HepG2 (cell line): ENCODE results near the gene PFAS. TPM values are rescaled to one million over a fixed set of nuclear protein-coding genes. Genes with fewer than 3 reads are reported as not detected.
A peak's percentile ranks its signal among the peaks of the same experiment; 100 is the strongest.

Source experiments
- HES4 ChIP-seq: sonication (generic); formaldehyde crosslinking; IDR thresholded peaks from 2 replicates; pipeline ENCODE4 v1.9.0; 2021; ENCODE audit warnings: mild to moderate bottlenecking, missing genetic modification reagents, borderline replicate concordance
- HNRNPL ChIP-seq: fragments of 200-400 bp; formaldehyde crosslinking; IDR thresholded peaks from 2 replicates; pipeline ENCODE4 v1.6.1; 2017; ENCODE audit warnings: mild to moderate bottlenecking, low read depth, low read length
- NFIB ChIP-seq: sonication (generic); formaldehyde crosslinking; IDR thresholded peaks from 2 replicates; pipeline ENCODE4 v1.9.0; 2021; ENCODE audit warnings: missing genetic modification reagents, mild to moderate bottlenecking, borderline replicate concordance
- ONECUT2 ChIP-seq: sonication (generic); formaldehyde crosslinking; IDR thresholded peaks from 2 replicates; pipeline ENCODE4 v1.4.0; 2020; ENCODE audit warnings: missing genetic modification reagents
- ZMYM3 ChIP-seq: sonication (generic); formaldehyde crosslinking; IDR thresholded peaks from 2 replicates; pipeline ENCODE4 v1.5.1; 2020; ENCODE audit warnings: mild to moderate bottlenecking, missing genetic modification reagents
- ZNF446 ChIP-seq: sonication (generic); formaldehyde crosslinking; IDR thresholded peaks from 2 replicates; pipeline ENCODE4 v1.5.0; 2020; ENCODE audit warnings: mild to moderate bottlenecking, missing genetic modification reagents
- ZNF510 ChIP-seq: sonication (generic); formaldehyde crosslinking; IDR thresholded peaks from 2 replicates; pipeline ENCODE4 v1.4.0; 2020; ENCODE audit warnings: low read depth, mild to moderate bottlenecking, missing genetic modification reagents
- ZNF790 ChIP-seq: sonication (generic); formaldehyde crosslinking; IDR thresholded peaks from 2 replicates; pipeline ENCODE4 v1.8.0; 2022; ENCODE audit warnings: missing genetic modification reagents, mild to moderate bottlenecking, borderline replicate concordance
- polyA plus RNA-seq, 8 experiments: library from polyadenylated mRNA; depleted of rRNA in 3 of 8; stranded (reverse) in 7 of 8; unstranded in 1 of 8; fragments of >200 nt; fragmentation: Illumina TruSeq in 4 of 8; extraction: Trizol in 4 of 8; gene quantifications; 2 replicates each; pipeline versions ENCODE4 v1.2.1 to v1.2.3, GENCODE V29; 2011 to 2016; ENCODE audit warnings: low read depth in 4 of 8, missing spikeins in 1 of 8, mixed read lengths in 1 of 8; ENCODE audit not compliant: insufficient read depth in 1 of 8
- total RNA-seq, 5 experiments: library from RNA; depleted of rRNA; stranded (reverse); fragments of >200 nt; fragmentation: Illumina TruSeq; extraction: Trizol; gene quantifications; 2 replicates each; pipeline ENCODE4 v1.2.3, GENCODE V29; 2016; ENCODE audit warnings: low read depth in 1 of 5
- TF ChIP-seq, protein P1 (sequence below): sonication (generic); formaldehyde crosslinking; IDR thresholded peaks from 2 replicates; pipeline ENCODE4 v1.4.0; 2020; ENCODE audit warnings: missing genetic modification reagents, borderline replicate concordance
- TF ChIP-seq, protein P2 (sequence below): sonication (generic); formaldehyde crosslinking; IDR thresholded peaks from 2 replicates; pipeline ENCODE4 v1.5.1; 2020; ENCODE audit warnings: mild to moderate bottlenecking, missing genetic modification reagents, moderate library complexity
- TF ChIP-seq, protein P3 (sequence below): sonication (generic); formaldehyde crosslinking; IDR thresholded peaks from 2 replicates; pipeline ENCODE4 v1.4.0; 2020; ENCODE audit warnings: mild to moderate bottlenecking, missing genetic modification reagents
- TF ChIP-seq, protein P4 (sequence below): sonication (generic); formaldehyde crosslinking; IDR thresholded peaks from 2 replicates; pipeline ENCODE4 v1.8.0; 2022; ENCODE audit warnings: missing genetic modification reagents, mild to moderate bottlenecking, inconsistent platforms, borderline replicate concordance
- TF ChIP-seq, protein P5 (sequence below): sonication (generic); formaldehyde crosslinking; IDR thresholded peaks from 2 replicates; pipeline ENCODE4 v1.8.1; 2023; ENCODE audit warnings: mild to moderate bottlenecking, missing genetic modification reagents
- TF ChIP-seq, protein P6 (sequence below): sonication (generic); formaldehyde crosslinking; IDR thresholded peaks from 2 replicates; pipeline ENCODE4 v1.4.0; 2020; ENCODE audit warnings: missing genetic modification reagents, mild to moderate bottlenecking, borderline replicate concordance

The PFAS gene
- total and polyA plus RNA-seq, 2 of the 13 experiments (the other 11 are each of a cell fraction or from before 2014, with no cell fraction given) = 49.4 to 58.2 TPM

- TF ChIP-seq, protein P1, sequence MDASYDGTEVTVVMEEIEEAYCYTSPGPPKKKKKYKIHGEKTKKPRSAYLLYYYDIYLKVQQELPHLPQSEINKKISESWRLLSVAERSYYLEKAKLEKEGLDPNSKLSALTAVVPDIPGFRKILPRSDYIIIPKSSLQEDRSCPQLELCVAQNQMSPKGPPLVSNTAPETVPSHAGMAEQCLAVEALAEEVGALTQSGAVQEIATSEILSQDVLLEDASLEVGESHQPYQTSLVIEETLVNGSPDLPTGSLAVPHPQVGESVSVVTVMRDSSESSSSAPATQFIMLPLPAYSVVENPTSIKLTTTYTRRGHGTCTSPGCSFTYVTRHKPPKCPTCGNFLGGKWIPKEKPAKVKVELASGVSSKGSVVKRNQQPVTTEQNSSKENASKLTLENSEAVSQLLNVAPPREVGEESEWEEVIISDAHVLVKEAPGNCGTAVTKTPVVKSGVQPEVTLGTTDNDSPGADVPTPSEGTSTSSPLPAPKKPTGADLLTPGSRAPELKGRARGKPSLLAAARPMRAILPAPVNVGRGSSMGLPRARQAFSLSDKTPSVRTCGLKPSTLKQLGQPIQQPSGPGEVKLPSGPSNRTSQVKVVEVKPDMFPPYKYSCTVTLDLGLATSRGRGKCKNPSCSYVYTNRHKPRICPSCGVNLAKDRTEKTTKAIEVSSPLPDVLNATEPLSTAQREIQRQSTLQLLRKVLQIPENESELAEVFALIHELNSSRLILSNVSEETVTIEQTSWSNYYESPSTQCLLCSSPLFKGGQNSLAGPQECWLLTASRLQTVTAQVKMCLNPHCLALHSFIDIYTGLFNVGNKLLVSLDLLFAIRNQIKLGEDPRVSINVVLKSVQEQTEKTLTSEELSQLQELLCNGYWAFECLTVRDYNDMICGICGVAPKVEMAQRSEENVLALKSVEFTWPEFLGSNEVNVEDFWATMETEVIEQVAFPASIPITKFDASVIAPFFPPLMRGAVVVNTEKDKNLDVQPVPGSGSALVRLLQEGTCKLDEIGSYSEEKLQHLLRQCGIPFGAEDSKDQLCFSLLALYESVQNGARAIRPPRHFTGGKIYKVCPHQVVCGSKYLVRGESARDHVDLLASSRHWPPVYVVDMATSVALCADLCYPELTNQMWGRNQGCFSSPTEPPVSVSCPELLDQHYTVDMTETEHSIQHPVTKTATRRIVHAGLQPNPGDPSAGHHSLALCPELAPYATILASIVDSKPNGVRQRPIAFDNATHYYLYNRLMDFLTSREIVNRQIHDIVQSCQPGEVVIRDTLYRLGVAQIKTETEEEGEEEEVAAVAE (CRISPR knock-in tag) = peak; percentile 78; the same call in 1 of the 2 replicates
- TF ChIP-seq, protein P2, sequence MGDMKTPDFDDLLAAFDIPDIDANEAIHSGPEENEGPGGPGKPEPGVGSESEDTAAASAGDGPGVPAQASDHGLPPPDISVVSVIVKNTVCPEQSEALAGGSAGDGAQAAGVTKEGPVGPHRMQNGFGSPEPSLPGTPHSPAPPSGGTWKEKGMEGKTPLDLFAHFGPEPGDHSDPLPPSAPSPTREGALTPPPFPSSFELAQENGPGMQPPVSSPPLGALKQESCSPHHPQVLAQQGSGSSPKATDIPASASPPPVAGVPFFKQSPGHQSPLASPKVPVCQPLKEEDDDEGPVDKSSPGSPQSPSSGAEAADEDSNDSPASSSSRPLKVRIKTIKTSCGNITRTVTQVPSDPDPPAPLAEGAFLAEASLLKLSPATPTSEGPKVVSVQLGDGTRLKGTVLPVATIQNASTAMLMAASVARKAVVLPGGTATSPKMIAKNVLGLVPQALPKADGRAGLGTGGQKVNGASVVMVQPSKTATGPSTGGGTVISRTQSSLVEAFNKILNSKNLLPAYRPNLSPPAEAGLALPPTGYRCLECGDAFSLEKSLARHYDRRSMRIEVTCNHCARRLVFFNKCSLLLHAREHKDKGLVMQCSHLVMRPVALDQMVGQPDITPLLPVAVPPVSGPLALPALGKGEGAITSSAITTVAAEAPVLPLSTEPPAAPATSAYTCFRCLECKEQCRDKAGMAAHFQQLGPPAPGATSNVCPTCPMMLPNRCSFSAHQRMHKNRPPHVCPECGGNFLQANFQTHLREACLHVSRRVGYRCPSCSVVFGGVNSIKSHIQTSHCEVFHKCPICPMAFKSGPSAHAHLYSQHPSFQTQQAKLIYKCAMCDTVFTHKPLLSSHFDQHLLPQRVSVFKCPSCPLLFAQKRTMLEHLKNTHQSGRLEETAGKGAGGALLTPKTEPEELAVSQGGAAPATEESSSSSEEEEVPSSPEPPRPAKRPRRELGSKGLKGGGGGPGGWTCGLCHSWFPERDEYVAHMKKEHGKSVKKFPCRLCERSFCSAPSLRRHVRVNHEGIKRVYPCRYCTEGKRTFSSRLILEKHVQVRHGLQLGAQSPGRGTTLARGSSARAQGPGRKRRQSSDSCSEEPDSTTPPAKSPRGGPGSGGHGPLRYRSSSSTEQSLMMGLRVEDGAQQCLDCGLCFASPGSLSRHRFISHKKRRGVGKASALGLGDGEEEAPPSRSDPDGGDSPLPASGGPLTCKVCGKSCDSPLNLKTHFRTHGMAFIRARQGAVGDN (CRISPR knock-in tag) = peak; percentile 87
- 0 out of 2 replicates have a peak, but pooled peaks have one; percentile 1 for TF ChIP-seq ONECUT2 (CRISPR knock-in tag)
- TF ChIP-seq, protein P3, sequence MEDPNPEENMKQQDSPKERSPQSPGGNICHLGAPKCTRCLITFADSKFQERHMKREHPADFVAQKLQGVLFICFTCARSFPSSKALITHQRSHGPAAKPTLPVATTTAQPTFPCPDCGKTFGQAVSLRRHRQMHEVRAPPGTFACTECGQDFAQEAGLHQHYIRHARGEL (CRISPR knock-in tag) = no peak
- 0 out of 2 replicates have a peak, but pooled peaks have one; percentile 40 for TF ChIP-seq ZNF446 (CRISPR knock-in tag)
- TF ChIP-seq HES4 (CRISPR knock-in tag) = no peak
- peak; percentile 95; the same call in 1 of the 2 replicates for TF ChIP-seq ZNF510 (CRISPR knock-in tag)
- TF ChIP-seq, protein P4, sequence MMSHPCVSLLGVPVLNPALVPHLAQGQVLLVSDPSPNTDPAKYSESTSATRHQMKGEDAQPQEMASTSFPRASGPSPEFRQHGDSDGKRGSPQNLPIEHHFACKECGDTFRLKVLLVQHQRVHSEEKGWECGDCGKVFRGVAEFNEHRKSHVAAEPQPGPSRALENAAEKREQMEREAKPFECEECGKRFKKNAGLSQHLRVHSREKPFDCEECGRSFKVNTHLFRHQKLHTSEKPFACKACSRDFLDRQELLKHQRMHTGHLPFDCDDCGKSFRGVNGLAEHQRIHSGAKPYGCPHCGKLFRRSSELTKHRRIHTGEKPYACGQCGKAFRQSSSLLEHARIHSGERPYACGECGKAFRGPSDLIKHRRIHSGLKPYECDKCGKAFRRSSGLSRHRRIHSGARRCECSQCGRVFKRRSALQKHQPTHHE (CRISPR knock-in tag) = peak; percentile 55; the same call in 1 of the 2 replicates
- TF ChIP-seq HNRNPL = 0 out of 2 replicates have a peak, but pooled peaks have one; percentile 44
- no peak for TF ChIP-seq ZMYM3 (CRISPR knock-in tag)
- TF ChIP-seq, protein P5, sequence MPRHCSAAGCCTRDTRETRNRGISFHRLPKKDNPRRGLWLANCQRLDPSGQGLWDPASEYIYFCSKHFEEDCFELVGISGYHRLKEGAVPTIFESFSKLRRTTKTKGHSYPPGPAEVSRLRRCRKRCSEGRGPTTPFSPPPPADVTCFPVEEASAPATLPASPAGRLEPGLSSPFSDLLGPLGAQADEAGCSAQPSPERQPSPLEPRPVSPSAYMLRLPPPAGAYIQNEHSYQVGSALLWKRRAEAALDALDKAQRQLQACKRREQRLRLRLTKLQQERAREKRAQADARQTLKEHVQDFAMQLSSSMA (CRISPR knock-in tag) = 0 out of 2 replicates have a peak, but pooled peaks have one; percentile 40
- TF ChIP-seq ZNF790 (CRISPR knock-in tag) = peak; percentile 80; the same call in 1 of the 2 replicates
- no peak for TF ChIP-seq NFIB (CRISPR knock-in tag)
- TF ChIP-seq, protein P6, sequence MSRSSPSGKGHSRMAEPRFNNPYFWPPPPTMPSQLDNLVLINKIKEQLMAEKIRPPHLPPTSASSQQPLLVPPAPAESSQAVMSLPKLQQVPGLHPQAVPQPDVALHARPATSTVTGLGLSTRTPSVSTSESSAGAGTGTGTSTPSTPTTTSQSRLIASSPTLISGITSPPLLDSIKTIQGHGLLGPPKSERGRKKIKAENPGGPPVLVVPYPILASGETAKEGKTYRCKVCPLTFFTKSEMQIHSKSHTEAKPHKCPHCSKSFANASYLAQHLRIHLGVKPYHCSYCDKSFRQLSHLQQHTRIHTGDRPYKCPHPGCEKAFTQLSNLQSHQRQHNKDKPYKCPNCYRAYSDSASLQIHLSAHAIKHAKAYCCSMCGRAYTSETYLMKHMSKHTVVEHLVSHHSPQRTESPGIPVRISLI (CRISPR knock-in tag) = no peak
These were observed 39.0 kb upstream of the PFAS start, which contains the start of gene AURKB (continued) for GRCh38 chr17:8209907-8210760.
